AG10803 (cell line): ENCODE data around the gene APCDD1.

ENCODE experiments used
- DNase-seq: peaks from one replicate; pipeline ENCODE4 v3.0.0; 2010; ENCODE audit warnings: low read depth
- H3K4me3 ChIP-seq: 2 replicates; pipeline ENCODE4 v1.5.1; 2011; ENCODE audit warnings: mild to moderate bottlenecking, low read length, control low read depth
- TF ChIP-seq, protein P1 (sequence below): conservative IDR thresholded peaks from 2 replicates; pipeline ENCODE4 v1.5.1; 2011; ENCODE audit warnings: mild to moderate bottlenecking, low read length, control low read depth, inconsistent platforms

APCDD1 gene

DNA sequence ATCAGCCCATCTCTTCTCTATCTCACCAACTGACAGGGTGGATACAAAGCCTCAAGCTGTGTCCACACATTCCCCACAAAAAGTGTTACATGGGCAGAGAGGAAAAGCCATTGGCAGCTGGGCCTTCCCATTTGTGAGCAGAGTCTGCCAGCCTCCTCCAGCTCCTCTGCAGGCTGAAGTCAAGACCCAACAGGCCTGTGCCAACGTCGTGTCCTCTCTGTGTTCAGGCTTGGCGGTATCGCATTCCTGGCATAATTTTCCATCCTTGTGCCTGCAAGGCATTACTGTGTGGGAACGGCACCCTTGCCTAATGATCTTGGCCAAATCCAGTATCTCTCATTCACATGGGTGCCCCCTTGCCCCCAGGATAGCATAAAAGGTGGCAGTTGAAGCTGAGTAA, 41.5 kb upstream of the APCDD1 start:
- no peak overlapping the region for H3K4me3 ChIP-seq
- DNase-seq, result no peak
- TF ChIP-seq, protein P1, sequence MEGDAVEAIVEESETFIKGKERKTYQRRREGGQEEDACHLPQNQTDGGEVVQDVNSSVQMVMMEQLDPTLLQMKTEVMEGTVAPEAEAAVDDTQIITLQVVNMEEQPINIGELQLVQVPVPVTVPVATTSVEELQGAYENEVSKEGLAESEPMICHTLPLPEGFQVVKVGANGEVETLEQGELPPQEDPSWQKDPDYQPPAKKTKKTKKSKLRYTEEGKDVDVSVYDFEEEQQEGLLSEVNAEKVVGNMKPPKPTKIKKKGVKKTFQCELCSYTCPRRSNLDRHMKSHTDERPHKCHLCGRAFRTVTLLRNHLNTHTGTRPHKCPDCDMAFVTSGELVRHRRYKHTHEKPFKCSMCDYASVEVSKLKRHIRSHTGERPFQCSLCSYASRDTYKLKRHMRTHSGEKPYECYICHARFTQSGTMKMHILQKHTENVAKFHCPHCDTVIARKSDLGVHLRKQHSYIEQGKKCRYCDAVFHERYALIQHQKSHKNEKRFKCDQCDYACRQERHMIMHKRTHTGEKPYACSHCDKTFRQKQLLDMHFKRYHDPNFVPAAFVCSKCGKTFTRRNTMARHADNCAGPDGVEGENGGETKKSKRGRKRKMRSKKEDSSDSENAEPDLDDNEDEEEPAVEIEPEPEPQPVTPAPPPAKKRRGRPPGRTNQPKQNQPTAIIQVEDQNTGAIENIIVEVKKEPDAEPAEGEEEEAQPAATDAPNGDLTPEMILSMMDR, result no peak

DNA sequence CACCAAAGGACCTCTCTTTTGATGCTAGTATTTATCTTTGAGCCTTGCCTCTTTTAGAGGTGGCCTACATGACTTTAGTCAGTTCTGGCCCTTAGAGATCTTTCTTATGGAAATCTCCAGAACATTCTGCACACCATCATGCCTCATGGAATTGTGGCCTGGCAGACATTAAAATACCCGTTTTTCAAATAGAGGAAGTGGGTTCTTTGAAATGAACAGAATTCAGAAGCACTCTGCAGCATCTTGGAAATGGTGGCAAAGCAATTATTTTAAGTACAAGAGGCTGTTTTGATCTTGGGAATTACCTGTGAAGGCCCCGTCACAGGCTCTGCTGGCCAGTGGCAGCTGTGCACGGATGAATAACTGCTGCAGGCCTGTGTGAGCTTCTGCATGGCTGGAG, 40.7 kb upstream of the APCDD1 start:
- no peak for DNase-seq
- TF ChIP-seq, protein P1, result no peak
- H3K4me3 ChIP-seq, result no peak overlapping the region

DNA sequence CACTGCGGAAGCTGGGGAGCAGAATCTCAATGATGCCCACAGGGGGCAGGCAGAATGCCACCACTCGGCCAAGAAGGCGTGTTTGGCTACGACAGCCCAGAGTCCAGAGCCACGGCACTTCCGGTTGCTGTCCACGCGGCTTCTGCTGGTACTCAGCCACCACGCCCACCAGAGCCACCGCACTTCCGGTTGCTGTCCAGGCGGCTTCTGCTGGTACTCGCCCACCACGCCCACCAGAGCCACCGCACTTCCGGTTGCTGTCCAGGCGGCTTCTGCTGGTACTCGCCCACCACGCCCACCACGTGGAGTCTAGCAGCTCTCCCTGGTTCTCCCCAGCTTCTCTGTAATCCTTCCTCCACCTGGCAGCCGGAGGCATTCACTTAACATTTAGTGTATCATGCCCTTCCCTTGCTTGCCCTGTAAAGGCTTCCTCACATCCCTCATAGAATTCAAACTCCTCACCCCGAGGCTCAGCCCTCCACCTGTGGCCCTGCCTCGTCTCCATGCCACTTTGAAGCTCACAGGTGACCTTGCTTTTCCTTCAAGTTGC, 40.1 kb upstream of the APCDD1 start:
- TF ChIP-seq, protein P1, result no peak
- DNase-seq, result no peak
- no peak overlapping the region for H3K4me3 ChIP-seq

DNA sequence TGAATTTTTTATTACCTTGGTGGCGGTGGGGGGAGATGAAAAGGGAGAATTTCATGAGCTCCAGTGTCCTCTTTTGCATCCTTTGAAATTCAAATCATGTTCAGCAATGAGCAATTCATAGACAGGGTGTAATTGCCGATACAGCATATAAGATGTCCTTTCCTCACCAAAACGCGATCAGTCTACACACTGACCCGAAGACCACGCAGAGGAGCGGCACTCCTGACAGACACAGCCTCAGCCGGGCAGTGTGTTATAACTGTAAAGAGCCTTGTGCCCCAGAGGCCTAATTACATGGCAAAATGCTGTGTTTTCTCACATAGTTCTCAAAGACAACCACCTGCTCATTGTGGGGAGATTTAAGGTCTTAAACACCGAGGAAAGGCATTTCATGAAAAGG, 38.4 kb upstream of the APCDD1 start:
- TF ChIP-seq, protein P1, result no peak
- no peak for DNase-seq
- no peak overlapping the region for H3K4me3 ChIP-seq

DNA sequence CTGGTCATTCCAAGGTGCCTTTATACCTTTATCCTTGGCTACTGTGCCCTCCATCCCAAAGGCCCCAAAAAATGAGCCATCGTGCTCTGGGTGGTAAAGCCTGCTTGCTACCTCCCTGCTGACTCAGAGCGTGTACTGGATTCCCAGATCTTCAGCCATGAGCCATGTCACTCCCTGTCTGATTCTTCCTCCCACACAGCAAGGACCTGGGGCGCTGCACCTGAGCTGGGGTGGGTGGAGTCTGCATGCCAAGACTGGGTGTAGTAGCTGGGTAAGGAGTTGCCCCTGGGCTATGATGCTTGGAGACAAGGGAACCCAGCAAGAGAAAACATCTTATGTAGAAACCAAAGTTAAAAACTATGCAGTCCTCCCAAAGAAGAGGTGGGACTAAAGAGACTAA, 37.2 kb upstream of the APCDD1 start:
- no peak for DNase-seq
- TF ChIP-seq, protein P1, result no peak
- H3K4me3 ChIP-seq, result no peak overlapping the region

DNA sequence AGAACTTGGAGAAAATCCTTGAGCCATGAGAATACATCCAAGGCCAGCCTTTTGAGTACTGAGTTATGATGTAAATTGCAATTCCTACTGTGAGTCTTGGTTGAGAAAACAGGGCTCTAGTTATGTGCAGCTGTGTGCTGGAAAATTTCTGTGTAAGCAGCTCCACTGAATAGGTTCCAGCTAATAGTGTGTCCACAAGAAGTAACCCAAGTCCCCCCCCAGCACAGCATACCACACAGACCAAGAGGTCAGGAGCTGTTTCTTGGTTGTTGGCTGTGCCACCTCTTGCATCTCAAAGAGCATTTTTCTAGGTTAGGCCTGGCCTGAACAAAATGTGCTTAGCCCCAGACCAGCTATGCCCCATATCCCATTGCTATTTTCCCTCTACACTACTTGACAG, 36.8 kb upstream of the APCDD1 start:
- no peak overlapping the region for H3K4me3 ChIP-seq
- peak; percentile 44 for DNase-seq
- TF ChIP-seq, protein P1, result no peak

DNA sequence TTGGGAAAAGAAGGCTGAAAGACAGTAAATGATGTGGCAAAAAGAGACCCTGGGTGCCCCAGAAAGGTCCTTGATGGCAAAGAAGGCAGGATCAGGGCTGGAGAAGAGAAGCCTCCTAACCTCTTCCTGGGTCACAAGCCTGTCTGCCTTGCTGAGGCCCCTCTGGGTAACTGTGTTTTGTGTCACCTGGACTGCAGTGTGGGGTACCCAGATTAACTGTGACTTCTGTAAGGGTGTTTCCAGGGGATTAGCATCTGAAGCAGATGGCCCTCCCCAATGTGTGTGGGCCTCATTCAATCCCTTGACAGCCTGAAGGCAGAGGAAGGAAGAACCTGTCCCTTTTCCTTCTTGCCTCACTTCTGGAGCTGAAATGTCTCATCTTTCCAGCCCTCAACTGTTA, 35.6 kb upstream of the APCDD1 start:
- no peak overlapping the region for H3K4me3 ChIP-seq
- TF ChIP-seq, protein P1, result no peak
- no peak for DNase-seq
